H1 (cell line): ENCODE results near the gene IGSF9. TPM values are rescaled to one million over a fixed set of nuclear protein-coding genes. Genes with fewer than 3 reads are reported as not detected.
A peak's percentile ranks its signal among the peaks of the same experiment; 100 is the strongest.

Experiments
- CTCF ChIA-PET: fragments of 300-600 bp; sonication (Branson Sonifier 250); formaldehyde crosslinking; loops from one replicate; lab custom pipeline; 2021; ENCODE audit not compliant: partially characterized antibody; lab: Charles Lee
- POLR2A ChIA-PET: fragments of 300-600 bp; sonication (Branson Sonifier 250); formaldehyde crosslinking; loops from one replicate; lab custom pipeline; 2021; ENCODE audit warnings: inconsistent platforms; ENCODE audit not compliant: partially characterized antibody; lab: Charles Lee
- DNase-seq, 2 experiments: peaks; one replicate each; pipeline versions ENCODE4 v3.0.0 to v3.0.0-alpha.2; 2010 to 2022; ENCODE audit warnings: low spot score in 2 of 2, low read depth in 1 of 2, mixed read lengths in 1 of 2
- FAIRE-seq: peaks from 2 replicates; lab custom pipeline; 2011; peaks lifted over from hg19 to GRCh38; lab: Jason Lieb, UNC
- H2AFZ ChIP-seq: 2 replicates; pipeline ENCODE4 v1.8.1; 2012; ENCODE audit warnings: low read length, inconsistent platforms
- H2AK5ac ChIP-seq: 2 replicates; pipeline ENCODE4 v1.6.1; 2013; ENCODE audit warnings: low read depth, low read length
- H2BK120ac ChIP-seq: replicated peaks from 2 replicates; pipeline ENCODE3; 2013; ENCODE audit warnings: low read depth, low read length, inconsistent platforms
- H2BK12ac ChIP-seq: 2 replicates; pipeline ENCODE4 v1.6.1; 2013; ENCODE audit warnings: low read depth, low read length
- H2BK15ac ChIP-seq: 2 replicates; pipeline ENCODE4 v1.6.1; 2013; ENCODE audit warnings: low read length
- H2BK20ac ChIP-seq: 2 replicates; pipeline ENCODE4 v1.6.1; 2013; ENCODE audit warnings: low read length
- H2BK5ac ChIP-seq: 2 replicates; pipeline ENCODE4 v1.6.1; 2013; ENCODE audit warnings: low read depth, low read length
- H3K14ac ChIP-seq: 2 replicates; pipeline ENCODE4 v1.6.1; 2013; ENCODE audit warnings: inconsistent platforms; ENCODE audit not compliant: insufficient read length
- H3K18ac ChIP-seq: 2 replicates; pipeline ENCODE4 v1.6.1; 2013; ENCODE audit warnings: low read length; ENCODE audit errors: extremely low read depth
- H3K23ac ChIP-seq: 2 replicates; pipeline ENCODE4 v1.6.1; 2013; ENCODE audit warnings: inconsistent platforms; ENCODE audit not compliant: insufficient read length
- H3K23me2 ChIP-seq: 2 replicates; pipeline ENCODE4 v1.6.1; 2013; ENCODE audit warnings: low read depth, low read length
- H3K27ac ChIP-seq: 2 replicates; pipeline ENCODE4 v1.6.1; 2011; ENCODE audit warnings: low read depth, low read length, inconsistent platforms
- H3K27me3 ChIP-seq, 4 experiments: replicated peaks in 1 of 4; 1 replicate in 1 of 4; 2 replicates in 3 of 4; pipeline versions ENCODE4 v1.6.1 to v1.8.1; 2011 to 2013; ENCODE audit warnings: low read length in 3 of 4, mild to moderate bottlenecking in 3 of 4, inconsistent platforms in 2 of 4, mixed read lengths in 2 of 4, moderate library complexity in 1 of 4; ENCODE audit not compliant: control insufficient read depth in 3 of 4, insufficient read depth in 3 of 4; ENCODE audit errors: extremely low read depth in 1 of 4
- H3K36me3 ChIP-seq, 4 experiments: 2 replicates each; pipeline versions ENCODE4 v1.6.1 to v1.8.1; 2011 to 2013; ENCODE audit warnings: mild to moderate bottlenecking in 4 of 4, low read length in 3 of 4, moderate library complexity in 2 of 4, control low read depth in 1 of 4, inconsistent platforms in 1 of 4; ENCODE audit not compliant: insufficient read depth in 4 of 4, control insufficient read depth in 2 of 4
- H3K4ac ChIP-seq: replicated peaks from 2 replicates; pipeline ENCODE3; 2013; ENCODE audit warnings: low read length, low read depth, mixed read lengths, inconsistent platforms; ENCODE audit not compliant: insufficient read length
- H3K4me1 ChIP-seq, 4 experiments: replicated peaks in 1 of 4; 1 replicate in 1 of 4; 2 replicates in 3 of 4; pipeline versions ENCODE4 v1.6.1 to v1.8.1; 2011 to 2013; ENCODE audit warnings: low read length in 3 of 4, inconsistent platforms in 2 of 4, mixed read lengths in 1 of 4; ENCODE audit not compliant: insufficient read depth in 4 of 4, control insufficient read depth in 3 of 4
- H3K4me2 ChIP-seq, 2 experiments: 2 replicates each; pipeline versions ENCODE4 v1.6.1 to v1.8.1; 2011 to 2013; ENCODE audit warnings: low read depth in 2 of 2, low read length in 2 of 2, control low read depth in 1 of 2, inconsistent platforms in 1 of 2, mild to moderate bottlenecking in 1 of 2; ENCODE audit not compliant: insufficient read depth in 1 of 2
- H3K4me3 ChIP-seq, 4 experiments: fragments of 200-600, 300-600 bp in 1 of 4; sonication (generic), shearing (Covaris generic), sonication (Bioruptor Twin) in 1 of 4; 2 replicates each; pipeline versions ENCODE4 v1.5.1 to v1.8.1; 2011 to 2016; ENCODE audit warnings: low read length in 4 of 4, low read depth in 3 of 4, control low read depth in 2 of 4, inconsistent platforms in 2 of 4, mild to moderate bottlenecking in 2 of 4, mixed read lengths in 1 of 4, moderate library complexity in 1 of 4; ENCODE audit not compliant: insufficient read depth in 2 of 4; ENCODE audit errors: extremely low read depth in 1 of 4
- H3K56ac ChIP-seq: replicated peaks from 2 replicates; pipeline ENCODE3; 2013; ENCODE audit warnings: low read depth, mild to moderate bottlenecking, mixed read lengths, low read length, inconsistent platforms; ENCODE audit not compliant: insufficient read length
- H3K79me1 ChIP-seq: 2 replicates; pipeline ENCODE4 v1.6.1; 2013; ENCODE audit warnings: low read depth, low read length, control low read depth
- H3K79me2 ChIP-seq, 2 experiments: 2 replicates each; pipeline versions ENCODE4 v1.6.1 to v1.8.1; 2012 to 2013; ENCODE audit warnings: low read length in 2 of 2, mild to moderate bottlenecking in 2 of 2, inconsistent platforms in 1 of 2; ENCODE audit not compliant: insufficient read depth in 2 of 2, control insufficient read depth in 1 of 2
- H3K9ac ChIP-seq, 4 experiments: replicated peaks in 1 of 4; 1 replicate in 1 of 4; 2 replicates in 3 of 4; pipeline versions ENCODE4 v1.6.1 to v1.8.1; 2011 to 2013; ENCODE audit warnings: low read depth in 3 of 4, low read length in 3 of 4, control low read depth in 2 of 4, mild to moderate bottlenecking in 2 of 4, moderate library complexity in 2 of 4, inconsistent platforms in 1 of 4; ENCODE audit errors: extremely low read depth in 1 of 4
- H3K9me3 ChIP-seq, 2 experiments: 2 replicates each; pipeline versions ENCODE4 v1.6.1 to v1.8.1; 2012 to 2013; ENCODE audit warnings: mild to moderate bottlenecking in 2 of 2, moderate library complexity in 2 of 2, control low read depth in 1 of 2, inconsistent platforms in 1 of 2, low read depth in 1 of 2, low read length in 1 of 2, mixed read lengths in 1 of 2; ENCODE audit not compliant: insufficient read depth in 2 of 2
- H4K20me1 ChIP-seq, 2 experiments: replicated peaks in 1 of 2; 2 replicates each; pipeline versions ENCODE3 to v1.8.1; 2011 to 2013; ENCODE audit warnings: inconsistent platforms in 2 of 2, low read length in 2 of 2, mild to moderate bottlenecking in 1 of 2; ENCODE audit not compliant: insufficient read depth in 2 of 2, control insufficient read depth in 1 of 2
- H4K5ac ChIP-seq: 2 replicates; pipeline ENCODE4 v1.6.1; 2013; ENCODE audit warnings: low read length, low read depth, mixed read lengths, inconsistent platforms; ENCODE audit not compliant: insufficient read length
- H4K8ac ChIP-seq: 2 replicates; pipeline ENCODE4 v1.8.0; 2013; ENCODE audit warnings: mild to moderate bottlenecking, moderate library complexity, low read length, inconsistent platforms; ENCODE audit not compliant: insufficient read depth; ENCODE audit errors: extremely low read depth
- H4K91ac ChIP-seq: replicated peaks from 2 replicates; pipeline ENCODE3; 2013; ENCODE audit warnings: low read length, mixed read lengths, inconsistent platforms; ENCODE audit not compliant: insufficient read length
- ASH2L ChIP-seq: fragments of 200-600, 300-600 bp; sonication (generic); IDR thresholded peaks from one replicate; pipeline ENCODE4 v1.7.1; 2017; ENCODE audit warnings: low read length
- ATF3 ChIP-seq: IDR thresholded peaks from 2 replicates; pipeline ENCODE4 v1.6.1; 2011; ENCODE audit warnings: low read depth, mild to moderate bottlenecking, low read length; ENCODE audit not compliant: insufficient read depth
- BCL11A ChIP-seq, 2 experiments: IDR thresholded peaks; one replicate each; pipeline ENCODE4 v1.6.1; 2011; ENCODE audit warnings: low read depth in 2 of 2, low read length in 2 of 2, mild to moderate bottlenecking in 2 of 2
- HDAC6 ChIP-seq: IDR thresholded peaks from one replicate; pipeline ENCODE4 v1.7.1; 2012; ENCODE audit warnings: low read depth, mild to moderate bottlenecking, inconsistent platforms, low read length, moderate library complexity
- MAFK ChIP-seq: IDR thresholded peaks from 2 replicates; pipeline ENCODE4 v1.6.1; 2012; ENCODE audit warnings: low read depth, mild to moderate bottlenecking, improper control_type of control experiment, low read length
- POLR2A ChIP-seq, 2 experiments: IDR thresholded peaks; 1 replicate in 1 of 2; 2 replicates in 1 of 2; pipeline ENCODE4 v1.6.1; 2011; ENCODE audit warnings: low read depth in 2 of 2, low read length in 2 of 2, mild to moderate bottlenecking in 2 of 2; ENCODE audit errors: control extremely low read depth in 1 of 2
- POU5F1 ChIP-seq: IDR thresholded peaks from 2 replicates; pipeline ENCODE4 v1.6.1; 2011; ENCODE audit warnings: low read depth, mild to moderate bottlenecking, low read length, moderate library complexity
- SP1 ChIP-seq: IDR thresholded peaks from 2 replicates; pipeline ENCODE4 v1.6.1; 2011; ENCODE audit warnings: low read depth, low read length
- SP4 ChIP-seq: IDR thresholded peaks from 2 replicates; pipeline ENCODE4 v1.6.1; 2012; ENCODE audit warnings: low read length, inconsistent platforms
- TCF12 ChIP-seq: IDR thresholded peaks from 2 replicates; pipeline ENCODE4 v1.6.1; 2011; ENCODE audit warnings: low read depth, mild to moderate bottlenecking, low read length
- WGBS, 2 experiments: shearing (Covaris generic) in 1 of 2; methylation state at CpG; one replicate each; pipeline versions ENCODE4 v1.1.6 to v1.1.7; 2013 to 2015; ENCODE audit warnings: low lambda C conversion rate in 2 of 2, mixed read lengths in 2 of 2, inconsistent platforms in 1 of 2, low coverage in 1 of 2, missing lambda C conversion rate in 1 of 2; ENCODE audit not compliant: insufficient replicate concordance in 2 of 2, insufficient coverage in 1 of 2, insufficient read length in 1 of 2; ENCODE audit errors: extremely low coverage in 1 of 2, missing lambda C conversion rate in 1 of 2; 5-methylcytosine and 5-hydroxymethylcytosine counted together
- polyA plus RNA-seq, 7 experiments: library from polyadenylated mRNA; depleted of rRNA in 3 of 7; stranded (reverse) in 5 of 7; unstranded in 2 of 7; fragments of >200 nt in 5 of 7; fragments of 200-250 nt in 2 of 7; gene quantifications; 1 replicate in 5 of 7; 2 replicates in 1 of 7; 4 replicates in 1 of 7; pipeline versions ENCODE4 v1.2.1 to v1.2.3, GENCODE V29; 2011 to 2013; ENCODE audit warnings: missing spikeins in 2 of 7, mixed read lengths in 2 of 7
- total RNA-seq: library from RNA; stranded (reverse); fragmentation: NEBNext Ultra II Directional; extraction: Animal tissue kit (Norgen Biotek cat#: 25700); gene quantifications from 2 replicates; pipeline ENCODE4 v1.2.1, GENCODE V29; 2021

Gene IGSF9
- total and polyA plus RNA-seq, 2 of the 8 experiments (the other 6 are each of a cell fraction or from before 2014, with no cell fraction given), result 10.9 to 28.1 TPM

- no peak for DNase-seq
- POLR2A ChIA-PET, result interaction anchor here (0.8 to 6.0 kb wide), 5 partner anchors 8 to 67 kb away, joined by 3 to 41 read pairs (median 4); partner anchors contain the start of gene TAGLN2
Observed at GRCh38 chr1:159938211-159938852, 7.1 kb downstream of the IGSF9 start.

More at GRCh38 chr1:159938211-159938852, 7.1 kb downstream of the IGSF9 start:
- no peak overlapping the region for H4K8ac ChIP-seq
- no peak overlapping the region; the same call in 1 of the 2 replicates for H3K18ac ChIP-seq
- H3K9me3 ChIP-seq, result no peaks in the 10 kb centered on the region
- H3K79me2 ChIP-seq, result no peaks in the 10 kb centered on the region
- no peak overlapping the region for H4K91ac ChIP-seq
- no peak overlapping the region for H2BK20ac ChIP-seq
- H3K4ac ChIP-seq, result no peak overlapping the region
- CTCF ChIA-PET, result interaction anchor here (0.6 to 35.5 kb wide), 14 partner anchors 13 to 157 kb away, joined by 3 to 696 read pairs (median 6); partner anchors contain the start of genes DUSP23, IGSF9, SLAMF9 and TAGLN2
- no peak overlapping the region for H3K56ac ChIP-seq
- 83% methylated on average over 6 of the region's 7 CpGs; no CpG with 5 or more reads in 1 of the 2 experiments for WGBS, 2 experiments
- H2BK12ac ChIP-seq, result peak overlapping the region; percentile 68; the same call in 1 of the 2 replicates
- H2BK5ac ChIP-seq, result no peak overlapping the region
- H3K23me2 ChIP-seq, result no peaks in the 10 kb centered on the region
- no peak overlapping the region for H2AK5ac ChIP-seq
- no peak overlapping the region for H3K4me3 ChIP-seq
- H3K79me1 ChIP-seq, result no peaks in the 10 kb centered on the region
- TF ChIP-seq ASH2L (no peak), HDAC6 (no peak), TCF12 (no peak), ATF3 (no peak), POLR2A (IDR thresholded peaks at IDR 0.05; ENCODE audit: control extremely low read depth in 1 of 2, low read depth in 2 of 2, low read length in 2 of 2) (no peak), SP4 (no peak), MAFK (no peak), SP1 (no peak), BCL11A (IDR thresholded peaks at IDR 0.05; ENCODE audit: low read depth in 2 of 2, low read length in 2 of 2) (no peak), POU5F1 (no peak)
- H3K27ac ChIP-seq, result no peak overlapping the region
- H4K5ac ChIP-seq, result no peak overlapping the region
- no peaks in the 10 kb centered on the region for H4K20me1 ChIP-seq
- no peak overlapping the region for H3K23ac ChIP-seq
- H2BK15ac ChIP-seq, result no peak overlapping the region
- no peak overlapping the region for H3K4me2 ChIP-seq
- H2AFZ ChIP-seq, result no peak overlapping the region
- H3K4me1 ChIP-seq, result peaks cover 0 to 19% (median 14%) of the 10 kb centered on the region in 4 experiments; a peak in 6 of 7 replicates
- no peaks in the 10 kb centered on the region for H3K27me3 ChIP-seq
- H3K14ac ChIP-seq, result no peak overlapping the region
- H2BK120ac ChIP-seq, result no peak overlapping the region
- peaks cover 2 to 21% (median 13%) of the 10 kb centered on the region in 4 experiments; a peak in 7 of 8 replicates for H3K36me3 ChIP-seq
- no peak for FAIRE-seq
- peak overlapping the region in 2 of 4 experiments; percentile 5 to 36; a peak in 1 of 7 replicates for H3K9ac ChIP-seq
